ENCODE measurements around the gene ABCC6. TPM values are rescaled to one million over a fixed set of nuclear protein-coding genes. Genes with fewer than 3 reads are reported as not detected.

The ABCC6 gene
- total RNA-seq, 1 experiment from 2014 or later = 0.73 TPM

GRCh38 chr16:16164243-16164642 lies 59.1 kb downstream of the ABCC6 start:
- no peaks in the 10 kb centered on the region for H3K9me3 ChIP-seq (ENCODE audit: low read length)
- ChIA-PET POLR2A (ENCODE audit: unreplicated experiment) (no interaction called here), CTCF (no interaction called here)
- DNase-seq = no peak
- BruUV-seq (replicated peaks) = no TSS peak
- ATAC-seq = no peak
- intact Hi-C loops (cut with micrococcal nuclease) = no loop called here
- H3K79me2 ChIP-seq (ENCODE audit: low read length) = no peaks in the 10 kb centered on the region
- H3K9ac ChIP-seq (ENCODE audit: low read length) = no peak overlapping the region
- no peaks in the 10 kb centered on the region for H3F3A ChIP-seq (ENCODE audit: low read length, unreplicated experiment)
- no peak for TF ChIP-seq EZH2 (IDR thresholded peaks at IDR 0.05; ENCODE audit: low read length, unreplicated experiment)
- no peak for TF ChIP-seq CTCF (conservative IDR thresholded peaks at IDR 0.05; ENCODE audit: low read depth, low read length)
- no peak for TF ChIP-seq EZH2phosphoT487 (IDR thresholded peaks at IDR 0.05; ENCODE audit: borderline replicate concordance, low read length)
- no peaks in the 10 kb centered on the region for H4K20me1 ChIP-seq (ENCODE audit: low read length)
- no peak overlapping the region for H3K4me3 ChIP-seq (ENCODE audit: low read length)
- H3K36me3 ChIP-seq (ENCODE audit: low read depth, low read length) = no peaks in the 10 kb centered on the region
- H3K4me1 ChIP-seq (ENCODE audit: insufficient read depth, low read length) = no peaks in the 10 kb centered on the region
- H2AFZ ChIP-seq (ENCODE audit: low read length) = no peak overlapping the region
- H3K27me3 ChIP-seq (ENCODE audit: low read length) = no peaks in the 10 kb centered on the region
- no peak overlapping the region for H3K27ac ChIP-seq (ENCODE audit: low read length)
- no peaks in the 10 kb centered on the region for H3K9me2 ChIP-seq (replicated peaks; ENCODE audit: low read length)
- H3K4me2 ChIP-seq (ENCODE audit: low read length) = no peak overlapping the region

GRCh38 chr16:16163571-16163970 lies 59.7 kb downstream of the ABCC6 start:
- no peak overlapping the region for H3K4me3 ChIP-seq (ENCODE audit: low read length)
- BruUV-seq (replicated peaks) = no TSS peak
- no peak overlapping the region for H3K4me2 ChIP-seq (ENCODE audit: low read length)
- CTCF ChIA-PET = no interaction called here
- H3K79me2 ChIP-seq (ENCODE audit: low read length) = no peaks in the 10 kb centered on the region
- H3F3A ChIP-seq (ENCODE audit: low read length, unreplicated experiment) = no peaks in the 10 kb centered on the region
- H3K9ac ChIP-seq (ENCODE audit: low read length) = no peak overlapping the region
- intact Hi-C loops (cut with micrococcal nuclease) = no loop called here
- no peaks in the 10 kb centered on the region for H3K9me3 ChIP-seq (ENCODE audit: low read length)
- H4K20me1 ChIP-seq (ENCODE audit: low read length) = no peaks in the 10 kb centered on the region
- H3K27ac ChIP-seq (ENCODE audit: low read length) = no peak overlapping the region
- H3K9me2 ChIP-seq (replicated peaks; ENCODE audit: low read length) = no peaks in the 10 kb centered on the region
- H3K36me3 ChIP-seq (ENCODE audit: low read depth, low read length) = no peaks in the 10 kb centered on the region
- no peak overlapping the region for H2AFZ ChIP-seq (ENCODE audit: low read length)
- H3K4me1 ChIP-seq (ENCODE audit: insufficient read depth, low read length) = no peaks in the 10 kb centered on the region
- no peak for DNase-seq
- ATAC-seq = no peak
- TF ChIP-seq CTCF (conservative IDR thresholded peaks at IDR 0.05; ENCODE audit: low read depth, low read length) (no peak), EZH2 (IDR thresholded peaks at IDR 0.05; ENCODE audit: low read length, unreplicated experiment) (no peak), EZH2phosphoT487 (IDR thresholded peaks at IDR 0.05; ENCODE audit: borderline replicate concordance, low read length) (no peak)
- H3K27me3 ChIP-seq (ENCODE audit: low read length) = no peaks in the 10 kb centered on the region
- POLR2A ChIA-PET (ENCODE audit: unreplicated experiment) = no interaction called here

- Histone ChIP-seq H2AFZ (ENCODE audit: low read length) (no peak overlapping the region), H3K27ac (ENCODE audit: low read length) (no peak overlapping the region), H3K36me3 (ENCODE audit: low read depth, low read length) (no peaks in the 10 kb centered on the region), H3K27me3 (ENCODE audit: low read length) (no peaks in the 10 kb centered on the region), H3K79me2 (ENCODE audit: low read length) (no peaks in the 10 kb centered on the region), H3K9me3 (ENCODE audit: low read length) (no peaks in the 10 kb centered on the region), H3K9ac (ENCODE audit: low read length) (no peak overlapping the region), H4K20me1 (ENCODE audit: low read length) (no peaks in the 10 kb centered on the region), H3K9me2 (replicated peaks; ENCODE audit: low read length) (no peaks in the 10 kb centered on the region), H3K4me1 (ENCODE audit: insufficient read depth, low read length) (no peaks in the 10 kb centered on the region), H3K4me3 (ENCODE audit: low read length) (no peak overlapping the region), H3F3A (ENCODE audit: low read length, unreplicated experiment) (no peaks in the 10 kb centered on the region), H3K4me2 (ENCODE audit: low read length) (no peak overlapping the region)
- ATAC-seq = no peak
- no peak for DNase-seq
- intact Hi-C loops (cut with micrococcal nuclease) = no loop called here
- no TSS peak for BruUV-seq (replicated peaks)
- ChIA-PET CTCF (no interaction called here), POLR2A (ENCODE audit: unreplicated experiment) (no interaction called here)
- TF ChIP-seq EZH2phosphoT487 (IDR thresholded peaks at IDR 0.05; ENCODE audit: borderline replicate concordance, low read length) = no peak
- TF ChIP-seq CTCF (conservative IDR thresholded peaks at IDR 0.05; ENCODE audit: low read depth, low read length) = no peak
- TF ChIP-seq EZH2 (IDR thresholded peaks at IDR 0.05; ENCODE audit: low read length, unreplicated experiment) = no peak
Observed at GRCh38 chr16:16163109-16163508, 60.2 kb downstream of the ABCC6 start.

All from PC-3 (cell line).